ENCODE data around the gene EXOC5.

The EXOC5 gene

DNA sequence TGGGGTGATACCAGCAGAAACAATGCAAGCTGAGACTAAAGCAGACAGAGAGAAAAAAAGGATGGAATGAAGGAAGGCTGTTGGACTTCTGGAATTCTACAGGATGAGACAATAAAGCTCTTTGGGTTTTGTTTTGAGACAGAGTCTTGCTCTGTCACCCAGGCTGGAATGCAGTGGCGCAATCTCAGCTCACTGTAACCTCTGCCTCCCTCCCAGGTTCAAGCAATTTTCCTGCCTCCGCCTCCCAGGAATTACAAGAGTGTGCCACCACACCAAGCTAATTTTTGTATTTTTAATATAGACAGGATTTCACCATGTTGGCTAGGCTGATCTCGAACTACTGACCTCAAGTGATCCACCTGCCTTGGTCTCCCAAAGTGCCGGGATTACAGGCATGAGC lies 115.4 kb downstream of the EXOC5 start:
- no peak for DNase-seq
